HG03378 (cell line): ENCODE results near the gene ZNF362.
"Not testable (repeated sequence)": the region's sequence is repeated elsewhere in the genome, so short reads cannot be mapped to it uniquely, and the experiment has no call there.

Experiments
- ATAC-seq: cut with Tn5 transposase; IDR thresholded peaks from one replicate; pipeline ENCODE4 v1.9.1; 2021; ENCODE audit warnings: mild to moderate bottlenecking, moderate library complexity; ENCODE audit not compliant: unreplicated experiment

Gene ZNF362, protein sequence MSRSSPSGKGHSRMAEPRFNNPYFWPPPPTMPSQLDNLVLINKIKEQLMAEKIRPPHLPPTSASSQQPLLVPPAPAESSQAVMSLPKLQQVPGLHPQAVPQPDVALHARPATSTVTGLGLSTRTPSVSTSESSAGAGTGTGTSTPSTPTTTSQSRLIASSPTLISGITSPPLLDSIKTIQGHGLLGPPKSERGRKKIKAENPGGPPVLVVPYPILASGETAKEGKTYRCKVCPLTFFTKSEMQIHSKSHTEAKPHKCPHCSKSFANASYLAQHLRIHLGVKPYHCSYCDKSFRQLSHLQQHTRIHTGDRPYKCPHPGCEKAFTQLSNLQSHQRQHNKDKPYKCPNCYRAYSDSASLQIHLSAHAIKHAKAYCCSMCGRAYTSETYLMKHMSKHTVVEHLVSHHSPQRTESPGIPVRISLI

GRCh38 chr1:33256471-33257206, at the start of gene ZNF362:
TSS of gene ZNF362 (plus strand) at chr1:33256492. CDS start at chr1:33270575, 14,083 bp downstream.
- no peak for ATAC-seq

GRCh38 chr1:33211972-33212371, 44.3 kb upstream of the ZNF362 start:
- no peak for ATAC-seq

DNA sequence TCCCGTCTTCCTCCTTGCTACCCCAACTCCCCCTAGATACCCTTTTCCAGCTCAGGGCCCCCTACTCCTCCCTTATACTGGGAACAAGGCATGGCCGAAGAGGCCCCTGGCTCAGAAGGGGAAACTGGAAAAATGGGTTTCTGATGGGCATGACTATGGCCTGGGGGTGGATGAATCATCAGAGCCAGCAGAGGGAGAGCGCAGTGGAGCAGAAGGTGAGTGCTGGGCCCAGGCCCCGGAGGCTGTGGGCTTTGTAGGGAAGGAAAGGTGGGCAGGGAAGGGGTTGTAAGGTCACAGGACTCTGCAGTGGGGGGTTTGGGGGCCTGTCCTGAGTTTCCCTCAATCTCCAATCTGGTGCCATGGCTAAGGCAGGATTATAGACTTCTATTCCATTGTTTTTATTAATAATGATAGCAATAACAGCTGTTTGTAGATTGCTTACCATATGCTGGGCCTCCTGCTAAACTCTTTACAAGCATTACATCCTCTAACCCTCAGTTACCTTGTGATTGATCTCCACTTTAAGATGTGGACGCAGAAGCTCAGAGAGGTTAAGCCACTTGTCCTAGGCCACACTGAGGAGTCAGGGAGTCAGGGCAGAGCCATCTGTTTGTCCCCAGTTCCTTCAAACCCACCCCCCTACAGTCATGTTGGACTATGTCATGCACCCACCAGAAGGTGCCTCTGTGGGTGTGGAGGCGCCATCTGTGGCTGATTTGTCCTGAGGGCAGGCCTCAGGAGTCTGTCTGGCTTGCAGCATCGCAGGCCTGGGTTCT, 36.2 kb upstream of the ZNF362 start:
- ATAC-seq = no peak

GRCh38 chr1:33220676-33221384, 35.5 kb upstream of the ZNF362 start:
- ATAC-seq = no peak

DNA sequence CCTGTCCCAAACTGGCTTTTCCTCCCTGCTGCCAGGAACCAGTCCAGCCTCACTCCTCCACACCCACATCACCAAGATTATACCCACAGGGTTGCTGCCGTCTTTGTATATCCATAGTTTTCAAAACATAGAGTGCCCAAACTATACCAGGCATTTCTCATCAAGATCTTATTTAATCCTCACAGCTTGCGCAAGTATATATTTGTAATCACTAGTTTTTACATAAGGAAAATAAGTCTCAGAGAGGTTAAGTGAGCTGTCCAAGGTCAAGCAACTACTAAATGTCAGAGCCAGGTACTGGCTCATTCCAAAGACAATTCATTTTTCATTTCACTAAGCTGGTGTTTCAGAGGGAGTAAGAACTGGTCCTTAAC, 34.9 kb upstream of the ZNF362 start:
- ATAC-seq = no peak

- ATAC-seq = no peak
Observed at GRCh38 chr1:33222381-33222780, 33.9 kb upstream of the ZNF362 start.

DNA sequence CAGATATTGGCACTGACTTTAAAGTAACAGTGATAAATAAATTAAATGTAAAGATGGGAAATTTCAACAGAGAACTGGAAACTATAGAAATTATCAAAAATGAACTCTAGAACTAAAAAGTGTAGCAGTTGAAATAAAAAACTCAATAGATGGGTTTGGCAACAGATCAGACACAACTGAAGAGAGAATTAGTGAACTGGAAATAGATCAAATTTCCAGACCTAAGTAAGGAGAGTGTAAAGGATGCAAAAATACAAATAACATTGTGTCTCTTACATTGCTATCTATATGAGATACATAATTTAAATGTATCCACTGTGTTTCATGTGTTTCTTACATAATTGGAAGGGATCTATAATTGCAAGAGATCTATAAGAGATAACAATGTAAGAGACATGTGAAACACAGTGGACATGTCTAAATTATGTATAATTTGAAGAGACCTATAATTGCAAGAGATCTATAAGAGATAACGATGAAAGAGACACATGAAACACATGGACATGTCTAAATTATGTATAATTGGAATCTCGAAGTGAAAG, 32.1 kb upstream of the ZNF362 start:
- no peak for ATAC-seq

DNA sequence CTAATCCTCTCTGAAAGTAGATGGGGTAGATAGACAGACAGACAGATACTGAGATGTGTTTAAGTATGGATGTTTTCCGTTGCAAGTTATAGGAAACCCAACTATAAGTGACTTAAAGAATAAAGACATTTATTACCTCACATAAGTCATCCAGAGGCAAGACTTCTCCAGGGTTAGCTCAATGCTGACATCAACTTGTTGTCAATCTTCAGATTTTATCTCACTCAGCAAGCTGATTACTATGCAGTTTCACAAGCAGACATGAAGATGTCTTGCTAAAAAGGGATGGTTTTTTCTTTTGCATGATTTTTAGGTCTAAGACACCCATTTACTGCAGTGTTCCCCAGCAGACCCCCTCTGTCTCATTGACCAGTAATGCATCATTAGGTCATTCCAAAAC, 30.7 kb upstream of the ZNF362 start:
- no peak for ATAC-seq

DNA sequence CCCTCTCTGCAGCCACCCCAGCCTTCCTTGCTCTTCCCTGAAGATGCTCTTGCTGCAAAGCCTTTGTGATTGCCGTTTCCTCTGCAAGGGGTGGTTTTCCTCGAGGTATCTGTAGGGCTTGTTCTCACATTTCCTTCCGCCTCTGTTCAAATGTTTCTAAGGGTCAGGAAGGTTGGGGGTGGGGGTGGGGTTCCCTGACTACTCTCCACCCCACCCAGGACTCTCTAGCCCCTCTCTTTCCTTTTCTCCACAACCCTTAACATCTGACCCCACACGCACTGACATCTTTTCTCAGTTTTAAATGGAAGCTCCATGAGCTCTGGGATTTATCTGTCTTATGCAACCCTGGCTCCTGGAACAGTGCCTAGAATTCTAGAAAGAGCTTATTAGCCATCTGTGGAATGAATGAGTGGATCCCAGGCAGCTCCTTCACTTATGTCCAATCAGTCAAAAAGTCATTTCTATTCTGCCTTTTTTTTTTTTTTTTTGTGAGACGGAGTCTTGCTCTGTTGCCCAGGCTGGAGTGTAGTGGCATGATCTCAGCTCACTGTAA, 27.3 kb upstream of the ZNF362 start:
- ATAC-seq = no peak

GRCh38 chr1:33231166-33231565, 25.1 kb upstream of the ZNF362 start:
- no peak for ATAC-seq

DNA sequence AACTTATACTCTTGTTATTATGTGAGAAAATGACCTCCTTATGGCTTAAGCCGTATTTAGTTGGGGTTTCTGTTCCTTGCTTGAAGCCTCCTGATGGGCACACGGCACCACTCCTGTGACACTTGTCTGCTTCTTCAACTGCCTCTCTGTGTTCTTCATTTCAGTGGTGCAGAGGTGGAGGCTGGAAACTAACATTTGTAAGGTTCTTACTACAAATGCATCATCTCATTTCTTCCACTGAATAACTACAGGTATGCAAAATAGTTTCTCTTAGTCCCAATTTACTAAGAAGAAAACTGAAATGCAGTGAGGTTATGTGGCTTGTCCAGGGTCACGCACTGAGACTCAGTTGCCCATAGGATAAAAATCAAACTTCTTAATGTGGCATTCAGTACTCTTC, 23.6 kb upstream of the ZNF362 start:
- ATAC-seq = no peak

DNA sequence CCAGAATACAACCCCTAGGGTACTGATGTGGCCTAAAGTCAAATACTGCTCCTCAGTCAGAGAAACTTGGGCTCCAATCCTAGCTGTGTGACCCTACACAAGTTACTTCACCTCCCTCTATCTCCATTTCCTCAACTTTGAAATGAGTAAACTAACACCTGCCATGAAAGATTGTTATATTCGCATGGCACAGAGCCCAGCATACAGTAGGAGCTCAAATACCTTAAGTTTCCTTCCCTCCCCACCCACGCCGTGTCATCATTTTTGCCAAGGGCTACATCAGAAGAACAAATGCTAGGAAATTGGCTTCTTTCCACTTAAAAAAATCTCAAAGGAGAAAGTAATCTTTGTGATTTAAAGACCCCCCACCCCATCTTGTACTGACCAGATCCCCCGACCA, 22.2 kb upstream of the ZNF362 start:
- no peak for ATAC-seq

GRCh38 chr1:33234588-33234990, 21.7 kb upstream of the ZNF362 start:
- ATAC-seq = no peak

DNA sequence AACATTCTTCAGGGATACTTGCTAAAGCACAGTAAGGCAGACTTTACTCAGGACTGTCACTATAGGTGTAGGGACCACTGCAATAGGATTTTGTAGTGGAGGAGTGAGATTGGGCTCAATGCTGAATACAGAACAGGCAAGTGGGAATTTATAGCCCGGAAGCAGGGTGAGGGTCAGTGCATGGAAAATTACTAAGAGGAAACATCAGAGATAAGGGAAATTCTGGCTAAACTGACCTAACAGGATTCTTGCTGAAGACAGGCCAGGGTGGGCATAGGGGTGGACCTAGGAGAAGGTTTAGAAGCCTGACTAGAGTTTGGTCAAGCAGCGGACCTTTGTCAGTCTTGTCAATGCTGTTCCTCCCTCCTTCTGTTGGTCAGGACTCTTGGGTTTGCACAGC, 20.8 kb upstream of the ZNF362 start:
- no peak for ATAC-seq

- no peak for ATAC-seq
Observed at GRCh38 chr1:33236498-33236897, 19.8 kb upstream of the ZNF362 start.

DNA sequence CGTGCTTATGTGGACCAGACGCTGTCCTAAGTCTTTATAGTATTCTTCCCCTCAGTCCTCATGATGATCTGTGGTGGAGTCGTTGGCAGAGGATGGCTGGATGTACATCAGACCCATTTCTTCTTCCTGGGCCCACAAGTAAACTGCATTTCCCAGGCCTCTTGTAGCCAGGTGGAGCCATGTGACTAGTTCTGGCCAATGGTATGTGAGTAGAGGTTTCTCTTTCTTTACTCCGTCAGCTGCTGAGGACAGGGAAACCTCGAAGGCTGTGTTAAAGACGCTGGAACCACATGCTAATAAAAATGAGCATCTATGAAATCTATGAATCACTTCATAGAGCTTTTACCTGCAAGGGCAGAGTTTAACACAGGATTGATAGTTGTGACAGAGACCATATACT, 18.7 kb upstream of the ZNF362 start:
- no peak for ATAC-seq

DNA sequence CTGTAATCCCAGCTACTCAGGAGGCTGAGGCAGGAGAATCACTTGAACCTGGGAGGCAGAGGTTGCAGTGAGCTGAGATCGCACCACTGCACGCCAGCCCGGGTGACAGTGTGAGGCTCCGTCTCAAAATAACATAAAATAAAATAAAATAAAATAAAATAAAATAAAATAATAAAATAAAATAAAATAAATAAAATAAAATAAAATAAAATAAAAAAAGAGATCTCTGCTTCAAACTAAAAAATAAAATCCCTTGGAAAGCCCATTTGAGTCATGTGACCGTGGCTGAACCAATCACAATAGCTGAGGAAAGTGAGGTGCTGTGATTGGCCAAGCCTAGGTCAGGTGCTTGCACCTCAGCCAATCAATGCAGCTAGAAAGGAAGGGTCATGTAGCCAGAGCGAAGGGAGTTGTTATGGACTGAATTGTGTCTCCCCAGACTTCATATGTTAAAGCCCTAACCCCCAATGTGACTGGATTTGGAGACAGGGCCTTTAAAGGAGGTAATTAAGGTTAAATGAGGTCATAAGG, 18.0 kb upstream of the ZNF362 start:
- ATAC-seq = not testable (repeated sequence)

DNA sequence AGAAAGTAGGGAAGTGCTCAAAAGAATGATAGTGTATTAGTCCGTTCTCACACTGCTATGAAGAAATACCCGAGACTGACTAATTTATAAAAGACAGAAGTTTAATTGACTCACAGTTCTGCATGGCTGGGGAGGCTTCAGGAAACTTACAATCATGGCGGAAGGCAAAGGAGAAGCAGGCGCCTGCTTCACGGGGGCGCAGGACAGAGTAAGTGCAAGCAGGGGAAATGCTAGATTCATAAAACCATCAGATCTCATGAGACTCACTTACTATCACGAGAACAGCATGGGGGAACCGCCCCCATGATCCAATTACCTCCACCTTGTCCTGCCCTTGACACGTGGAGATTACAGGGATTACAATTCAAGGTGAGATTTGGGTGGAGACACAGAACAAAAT, 16.9 kb upstream of the ZNF362 start:
- ATAC-seq = not testable (repeated sequence)

DNA sequence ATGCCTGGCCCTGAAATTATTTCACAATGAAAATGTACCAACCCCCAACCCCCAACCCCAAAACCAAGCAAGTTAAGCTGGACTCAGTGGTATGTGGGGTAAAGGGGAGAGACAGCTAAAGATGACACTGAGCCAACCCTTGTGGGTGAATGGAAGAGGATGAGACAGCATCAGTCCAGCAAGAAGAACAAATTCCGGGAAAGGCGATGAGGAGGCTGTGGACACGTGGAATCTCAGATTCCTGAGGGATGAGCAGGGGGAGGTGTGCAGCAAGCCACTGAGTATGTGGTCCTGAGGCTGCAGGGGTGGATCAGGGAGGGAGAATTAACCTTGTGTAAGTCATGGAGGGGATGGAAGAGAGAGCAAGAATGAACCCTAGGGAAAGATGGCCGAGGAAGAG, 14.4 kb upstream of the ZNF362 start:
- no peak for ATAC-seq

GRCh38 chr1:33242652-33243051, 13.6 kb upstream of the ZNF362 start:
- no peak for ATAC-seq
